Cerebellar nuclear complex (tissue), 1 donor: ENCODE measurements around the gene IRAK1.

Experiments
- DNase-seq, 2 experiments: peaks; one replicate each; lab custom pipeline; 2025; lab: John Stamatoyannopoulos, UW

Gene IRAK1

DNA sequence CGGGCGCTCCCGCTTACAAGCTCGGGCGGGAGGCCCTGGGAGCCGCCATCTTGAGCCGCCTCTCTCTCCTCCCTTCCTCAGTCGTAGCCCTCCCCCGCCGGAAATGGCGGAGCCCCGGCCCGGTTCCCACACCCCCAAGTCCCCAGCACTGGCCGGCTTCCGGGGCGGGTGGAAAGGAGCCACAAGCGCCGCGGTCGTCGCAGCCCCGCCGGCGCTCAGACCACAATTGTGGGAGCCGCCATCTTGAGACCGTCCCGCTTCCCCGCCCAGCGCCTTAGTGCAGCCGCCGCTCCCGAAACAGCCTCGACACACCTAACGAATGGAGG lies 48.6 kb downstream of the IRAK1 start:
- DNase-seq = peak in 1 of 2 experiments; percentile 40

GRCh38 chrX:153970357-153971123 lies 49.2 kb downstream of the IRAK1 start:
- peak in 1 of 2 experiments; percentile 57 for DNase-seq

- DNase-seq = peak in 1 of 2 experiments; percentile 35
Observed at GRCh38 chrX:153969904-153970356, 49.8 kb downstream of the IRAK1 start.

DNA sequence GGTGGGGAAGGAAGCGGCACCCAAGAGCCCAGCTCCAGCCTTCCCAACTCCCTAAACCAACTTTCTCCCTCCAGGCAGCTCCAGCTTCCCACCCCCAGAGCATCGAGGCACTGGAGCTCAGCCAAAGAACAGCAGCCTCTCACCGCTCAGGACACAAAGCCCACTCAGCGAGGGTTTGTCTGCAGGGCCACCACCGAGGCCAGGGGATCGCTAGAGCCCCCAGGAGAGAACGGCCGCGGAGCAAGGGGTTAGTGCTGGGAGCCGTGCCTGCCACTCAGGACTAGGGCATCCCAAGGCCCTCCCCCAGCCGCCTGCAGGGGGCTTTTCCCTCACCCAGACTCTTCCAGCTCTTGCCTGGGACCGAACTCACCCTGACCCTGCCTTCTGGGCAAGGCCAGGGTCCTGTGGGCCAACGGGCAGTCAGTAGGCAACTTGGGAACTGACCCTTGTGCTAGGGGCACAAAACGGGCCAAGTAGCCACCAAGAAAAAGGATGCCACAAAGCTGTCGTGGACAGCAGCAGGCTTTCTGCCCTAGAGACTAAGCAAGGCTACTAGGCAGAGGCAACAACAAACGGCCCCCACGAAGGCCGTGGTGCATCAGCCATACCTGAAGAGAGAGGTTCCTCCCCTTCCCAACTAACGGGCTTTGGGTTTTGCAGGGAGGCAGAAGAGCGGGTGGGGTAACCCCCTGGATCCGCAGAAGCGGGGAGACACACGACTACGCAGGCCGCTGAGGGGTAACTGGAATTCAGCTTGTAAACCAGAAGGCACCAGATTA lies 50.4 kb downstream of the IRAK1 start:
- DNase-seq = no peak

DNA sequence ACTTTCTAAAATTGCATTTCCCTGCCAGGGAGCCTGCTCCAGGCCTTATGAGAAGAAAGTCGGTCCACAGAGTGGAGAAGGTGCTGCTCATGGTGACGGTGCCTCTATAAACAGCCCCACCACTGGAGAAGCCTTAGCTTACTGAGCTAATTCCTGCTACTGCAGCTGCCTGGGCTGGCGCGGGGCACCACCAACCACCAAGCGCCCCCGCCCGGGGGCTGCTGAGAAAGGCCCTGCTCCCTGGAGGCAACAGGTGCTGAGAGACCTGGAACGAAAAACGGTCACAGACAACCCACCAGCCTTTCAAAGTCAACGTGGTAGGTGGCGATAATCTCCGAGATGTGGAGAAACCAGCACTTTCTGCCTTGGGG lies 51.0 kb downstream of the IRAK1 start:
- DNase-seq = no peak

DNA sequence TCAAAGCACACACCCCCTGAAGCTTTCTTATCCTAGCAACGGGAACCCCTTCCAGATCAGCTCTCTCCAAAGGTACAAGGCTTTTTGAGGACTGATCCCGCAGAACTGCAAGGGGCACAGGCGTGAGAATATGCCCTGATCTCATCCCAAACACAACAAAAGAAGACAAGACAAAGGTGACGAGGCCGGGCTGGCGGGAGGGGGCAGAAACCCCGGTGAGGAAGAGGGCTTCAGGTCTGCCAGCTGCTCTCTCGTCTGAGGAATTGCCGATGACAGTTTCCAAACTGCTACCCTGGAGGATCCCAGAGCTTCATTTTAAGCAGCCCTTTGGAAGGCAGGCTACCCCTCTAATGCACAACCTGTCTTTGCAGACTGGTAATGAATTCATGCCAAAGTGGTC lies 51.4 kb downstream of the IRAK1 start:
- DNase-seq = no peak

DNA sequence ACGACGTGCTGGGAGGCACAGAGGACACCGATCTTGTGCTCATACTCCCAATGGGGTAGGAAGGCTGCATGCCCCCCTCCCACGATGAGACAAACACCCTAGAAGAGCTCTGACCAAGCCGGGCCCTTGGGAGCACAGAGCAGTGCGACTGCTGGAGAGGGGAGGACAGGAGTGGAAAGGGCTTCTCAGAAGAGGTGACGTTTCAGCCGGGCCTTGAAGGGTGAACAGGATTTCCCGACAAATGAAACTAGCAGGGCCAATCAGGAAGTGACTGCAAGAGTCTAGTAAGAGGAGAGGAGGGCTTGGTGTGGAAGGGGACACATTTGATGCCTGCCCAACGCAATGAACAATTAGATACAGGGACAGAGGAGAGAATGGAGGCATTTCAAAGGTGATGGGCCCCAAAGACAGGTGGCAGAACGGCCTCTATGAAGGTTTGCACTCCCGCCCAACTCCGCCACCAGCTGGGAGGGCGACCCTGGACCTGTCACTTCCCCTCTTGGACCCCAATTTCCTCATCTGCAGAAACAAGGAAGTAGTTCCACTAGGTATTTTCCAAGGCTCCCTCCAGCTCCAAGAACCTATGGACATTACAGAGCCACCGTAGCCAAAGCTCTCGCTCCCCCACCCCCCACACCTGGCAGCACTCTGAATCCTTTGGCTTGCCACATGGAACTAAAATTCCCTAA lies 52.0 kb downstream of the IRAK1 start:
- DNase-seq = no peak

GRCh38 chrX:153966841-153967535 lies 52.7 kb downstream of the IRAK1 start:
- DNase-seq = no peak

- DNase-seq = peak in 1 of 2 experiments; percentile 65
Observed at GRCh38 chrX:153966283-153966688, 53.4 kb downstream of the IRAK1 start.

- no peak for DNase-seq
Observed at GRCh38 chrX:153965406-153965805, 54.3 kb downstream of the IRAK1 start.

GRCh38 chrX:153964105-153964504 lies 55.6 kb downstream of the IRAK1 start:
- DNase-seq = no peak

- DNase-seq = no peak
Observed at GRCh38 chrX:153963546-153963945, 56.2 kb downstream of the IRAK1 start.

DNA sequence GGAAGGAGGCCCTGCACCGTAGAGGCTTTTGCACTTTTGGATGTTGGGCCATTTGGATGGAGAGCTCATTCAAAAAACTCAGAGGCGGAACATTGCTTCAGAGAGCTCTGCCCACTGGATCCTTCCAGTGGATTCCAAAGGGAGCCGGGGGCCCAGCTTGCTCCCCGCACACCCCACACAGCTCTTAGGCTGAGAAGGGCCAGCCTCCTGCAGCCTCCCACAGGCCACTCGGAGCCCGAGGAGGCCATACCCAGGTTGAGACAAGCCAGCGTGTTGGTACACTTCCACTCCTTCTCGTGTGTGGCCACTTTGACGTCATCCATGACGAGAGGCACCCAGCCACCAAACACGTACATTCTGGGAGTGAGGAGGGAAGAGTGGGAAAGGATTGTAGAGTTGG lies 58.4 kb downstream of the IRAK1 start:
- no peak for DNase-seq

DNA sequence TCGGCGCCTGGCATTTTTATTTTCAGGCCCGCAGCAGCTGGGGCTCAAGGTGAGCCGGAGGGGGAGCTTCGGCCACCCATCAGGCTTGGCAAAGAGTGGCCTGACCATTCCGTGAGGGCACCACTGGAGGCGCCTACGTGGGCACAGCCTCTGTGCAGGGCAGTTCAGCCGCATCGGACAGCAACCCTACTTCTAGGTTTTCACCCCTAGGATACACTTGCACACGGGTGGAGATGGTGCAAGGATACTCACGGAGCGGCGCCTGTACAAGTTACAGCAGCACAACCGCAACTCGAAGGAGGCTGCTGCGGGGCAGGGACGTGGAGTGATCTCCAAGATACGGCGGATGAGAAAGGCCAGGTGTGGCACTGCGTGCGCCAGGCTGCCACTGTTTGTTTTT lies 58.9 kb downstream of the IRAK1 start:
- DNase-seq = no peak
